Choroid plexus epithelial cell (primary cell): Measurements from ENCODE around the gene NUP98.
A peak's percentile ranks its signal among the peaks of the same experiment; 100 is the strongest.

Source experiments
- DNase-seq: peaks from one replicate; pipeline ENCODE4 v3.0.0-alpha.2; 2010; ENCODE audit warnings: low read depth
- H3K4me3 ChIP-seq: 2 replicates; pipeline ENCODE4 v1.5.1; 2011; ENCODE audit warnings: low read depth, mild to moderate bottlenecking, control low read depth, low read length, moderate library complexity
- CTCF ChIP-seq: conservative IDR thresholded peaks from 2 replicates; pipeline ENCODE4 v1.5.1; 2011; ENCODE audit warnings: low read depth, mild to moderate bottlenecking, control low read depth, inconsistent platforms, low read length, moderate library complexity

NUP98 gene

DNA sequence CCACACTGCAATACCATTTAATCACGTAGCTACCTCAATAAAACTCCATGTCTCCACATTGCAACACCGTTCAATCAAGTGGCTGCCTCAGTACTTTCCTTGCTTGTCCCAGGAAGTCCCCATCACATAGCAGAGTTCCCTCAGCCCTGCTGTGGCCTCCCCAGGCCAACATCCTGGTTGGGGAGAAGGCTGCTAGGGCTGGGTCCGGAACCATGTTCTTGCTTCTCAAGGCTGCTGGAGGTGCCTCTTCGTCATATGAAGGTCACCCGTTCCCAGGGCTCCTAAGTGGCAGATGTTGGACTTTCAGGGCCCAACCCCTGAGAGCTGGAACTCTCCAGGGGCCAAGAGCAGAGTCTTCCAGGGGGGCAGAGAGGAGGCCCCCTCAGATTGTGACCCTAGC is 158.8 kb downstream of the NUP98 start:
- H3K4me3 ChIP-seq: no peak overlapping the region
- TF ChIP-seq CTCF: no peak
- DNase-seq: no peak

GRCh38 chr11:3637201-3637600 is 160.2 kb downstream of the NUP98 start:
- no peak for DNase-seq
- no peak for TF ChIP-seq CTCF
- no peak overlapping the region for H3K4me3 ChIP-seq

GRCh38 chr11:3635641-3636375 is 161.5 kb downstream of the NUP98 start:
- DNase-seq: no peak
- no peak for TF ChIP-seq CTCF
- H3K4me3 ChIP-seq: no peak overlapping the region

DNA sequence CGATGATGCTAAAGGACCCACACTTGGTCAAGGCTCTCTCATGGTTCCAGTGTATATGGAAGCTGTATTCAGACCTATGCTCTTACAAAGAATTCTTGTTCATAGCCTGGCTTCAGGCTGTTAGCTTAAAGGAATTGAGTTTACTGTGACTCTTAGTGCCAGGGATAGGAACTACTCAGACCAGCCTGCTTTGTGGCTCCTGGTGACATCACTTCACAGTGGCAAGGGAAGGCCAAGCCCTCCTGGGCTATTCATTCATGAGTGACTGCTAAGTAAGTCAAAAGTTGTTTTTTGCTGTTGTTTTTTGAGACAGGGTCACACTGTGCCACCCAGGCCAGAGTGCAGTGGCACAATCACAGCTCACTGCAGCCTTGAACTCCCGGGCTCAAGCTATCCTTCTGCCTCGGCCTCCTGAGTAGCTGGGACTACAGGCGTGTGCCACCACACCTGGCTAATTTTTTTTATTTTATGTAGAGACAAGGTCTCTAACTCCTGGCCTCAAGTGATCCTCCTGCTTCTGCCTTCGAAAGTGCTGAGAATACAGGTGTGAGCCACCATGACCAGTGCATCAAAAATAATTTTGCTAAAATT is 165.2 kb downstream of the NUP98 start:
- no peak for DNase-seq
- no peak overlapping the region for H3K4me3 ChIP-seq
- no peak for TF ChIP-seq CTCF

DNA sequence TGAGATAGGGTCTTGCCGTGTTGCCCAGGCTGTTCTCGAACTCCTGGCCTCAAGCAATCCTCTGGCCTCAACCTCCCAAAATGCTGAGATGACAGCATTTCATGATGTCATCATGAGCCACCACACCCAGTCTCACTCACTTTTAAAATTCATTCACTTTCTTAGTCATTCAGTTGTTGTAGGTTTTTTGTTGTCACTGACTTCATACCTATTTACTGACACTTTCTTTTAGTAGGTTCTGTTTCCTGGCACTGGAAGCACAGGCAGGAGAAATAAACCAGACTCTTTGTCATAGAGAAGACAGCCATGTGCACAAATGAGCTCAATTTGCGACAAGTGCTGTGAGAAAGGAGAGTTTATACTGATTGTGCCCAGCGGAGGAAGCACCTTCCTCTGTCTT is 166.0 kb downstream of the NUP98 start:
- DNase-seq: no peak

GRCh38 chr11:3627291-3627690 is 170.1 kb downstream of the NUP98 start:
- H3K4me3 ChIP-seq: no peak overlapping the region
- peak; percentile 78 for DNase-seq
- no peak for TF ChIP-seq CTCF

More for the DNA sequence above, 166.0 kb downstream of the NUP98 start:
- no peak overlapping the region for H3K4me3 ChIP-seq
- no peak for TF ChIP-seq CTCF
